WTC11 (cell line): Measurements from ENCODE around the gene TNFSF13B. TPM values are rescaled to one million over a fixed set of nuclear protein-coding genes. Genes with fewer than 3 reads are reported as not detected.

Experiments
- ATAC-seq: fragments of 200-7000 bp; cut with Tn5 transposase; 2 replicates; pipeline ENCODE4 v1.10.0; 2021; ENCODE audit warnings: mild to moderate bottlenecking, moderate library complexity
- CTCF ChIA-PET: fragments of 300-600 bp; sonication (Branson Sonifier 250); formaldehyde crosslinking; loops from one replicate; lab custom pipeline; 2021; ENCODE audit warnings: antibody characterized with exemption; lab: Charles Lee
- POLR2A ChIA-PET: fragments of 350-600 bp; sonication (Branson Sonifier 250); formaldehyde crosslinking; loops from one replicate; lab custom pipeline; 2021; ENCODE audit warnings: antibody characterized with exemption; lab: Charles Lee
- DNase-seq: peaks from one replicate; pipeline ENCODE4 v3.0.0; 2021; ENCODE audit warnings: low spot score
- H3K27ac Mint-ChIP-seq: 2 replicates; pipeline ENCODE4 v1.8.0; 2021; ENCODE audit warnings: mixed read lengths
- H3K27me3 Mint-ChIP-seq: 2 replicates; pipeline ENCODE4 v1.8.0; 2021; ENCODE audit warnings: low read depth, mild to moderate bottlenecking, moderate library complexity, mixed read lengths
- H3K36me3 Mint-ChIP-seq: 2 replicates; pipeline ENCODE4 v1.8.0; 2021; ENCODE audit warnings: mixed read lengths
- H3K4me1 Mint-ChIP-seq: 2 replicates; pipeline ENCODE4 v1.8.0; 2022; ENCODE audit warnings: mixed read lengths
- H3K4me3 Mint-ChIP-seq: 2 replicates; pipeline ENCODE4 v1.8.0; 2021; ENCODE audit warnings: mild to moderate bottlenecking, moderate library complexity, mixed read lengths
- H3K9me3 Mint-ChIP-seq: 2 replicates; pipeline ENCODE4 v1.8.0; 2021; ENCODE audit warnings: mixed read lengths
- ATF2 ChIP-seq: sonication (generic); formaldehyde crosslinking; IDR thresholded peaks from 2 replicates; pipeline ENCODE4 v1.8.1; 2022; ENCODE audit warnings: low read depth, missing genetic modification reagents, borderline replicate concordance
- E2F5 ChIP-seq: sonication (generic); formaldehyde crosslinking; IDR thresholded peaks from 2 replicates; pipeline ENCODE4 v1.8.1; 2022; ENCODE audit warnings: mild to moderate bottlenecking, moderate library complexity, missing genetic modification reagents
- EMX1 ChIP-seq: fragments of 250-450 bp; sonication (Bioruptor Pico); IDR thresholded peaks from 2 replicates; pipeline ENCODE4 v1.8.0; 2021; ENCODE audit warnings: mild to moderate bottlenecking
- FOXK1 ChIP-seq: sonication (generic); formaldehyde crosslinking; IDR thresholded peaks from 2 replicates; pipeline ENCODE4 v1.8.0; 2022; ENCODE audit warnings: mild to moderate bottlenecking, moderate library complexity, missing genetic modification reagents
- GABPB1 ChIP-seq: sonication (generic); formaldehyde crosslinking; IDR thresholded peaks from 2 replicates; pipeline ENCODE4 v1.8.1; 2023; ENCODE audit warnings: mild to moderate bottlenecking, missing genetic modification reagents
- HMGA2 ChIP-seq: fragments of 250-450 bp; sonication (Bioruptor Pico); IDR thresholded peaks from 2 replicates; pipeline ENCODE4 v1.4.0; 2021; ENCODE audit warnings: mild to moderate bottlenecking, moderate library complexity
- IRF1 ChIP-seq: sonication (generic); formaldehyde crosslinking; IDR thresholded peaks from 2 replicates; pipeline ENCODE4 v1.8.0; 2023; ENCODE audit warnings: missing genetic modification reagents
- JUN ChIP-seq: sonication (generic); formaldehyde crosslinking; IDR thresholded peaks from 2 replicates; pipeline ENCODE4 v1.8.0; 2023; ENCODE audit warnings: mild to moderate bottlenecking, missing genetic modification reagents
- MXD4 ChIP-seq: fragments of 250-450 bp; sonication (Bioruptor Pico); IDR thresholded peaks from 2 replicates; pipeline ENCODE4 v1.8.0; 2021; ENCODE audit warnings: mild to moderate bottlenecking, moderate library complexity, borderline replicate concordance
- PRDM15 ChIP-seq: sonication (generic); formaldehyde crosslinking; IDR thresholded peaks from 2 replicates; pipeline ENCODE4 v1.8.0; 2022; ENCODE audit warnings: missing genetic modification reagents
- SP1 ChIP-seq: sonication (generic); formaldehyde crosslinking; conservative IDR thresholded peaks from 2 replicates; pipeline ENCODE4 v1.8.1; 2022; ENCODE audit warnings: missing genetic modification reagents
- TCF7 ChIP-seq: sonication (generic); formaldehyde crosslinking; IDR thresholded peaks from 2 replicates; pipeline ENCODE4 v1.8.0; 2022; ENCODE audit warnings: mild to moderate bottlenecking, low read depth, missing genetic modification reagents, moderate library complexity
- ZNF281 ChIP-seq: sonication (generic); formaldehyde crosslinking; IDR thresholded peaks from 2 replicates; pipeline ENCODE4 v1.8.0; 2023; ENCODE audit warnings: mild to moderate bottlenecking, missing genetic modification reagents
- ZNF416 ChIP-seq: fragments of 250-450 bp; sonication (Bioruptor Pico); IDR thresholded peaks from 2 replicates; pipeline ENCODE4 v1.9.0; 2021; ENCODE audit warnings: mild to moderate bottlenecking, inconsistent platforms
- ZNF425 ChIP-seq: fragments of 250-450 bp; sonication (Bioruptor Pico); conservative IDR thresholded peaks from 2 replicates; pipeline ENCODE4 v1.9.0; 2021; ENCODE audit warnings: mild to moderate bottlenecking
- ZNF532 ChIP-seq: fragments of 250-450 bp; sonication (Bioruptor Pico); IDR thresholded peaks from 2 replicates; pipeline ENCODE4 v1.9.0; 2021; ENCODE audit warnings: mild to moderate bottlenecking, borderline replicate concordance
- ZNF671 ChIP-seq: fragments of 250-450 bp; sonication (Bioruptor Pico); IDR thresholded peaks from 2 replicates; pipeline ENCODE4 v1.8.0; 2021; ENCODE audit warnings: mild to moderate bottlenecking
- total RNA-seq: library from RNA; stranded (reverse); gene quantifications from 3 replicates; pipeline ENCODE4 v1.2.3, GENCODE V29; 2021

Gene TNFSF13B
- total RNA-seq, 1 experiment from 2014 or later: 0.39 TPM

GRCh38 chr13:108304170-108305016, 34.9 kb downstream of the TNFSF13B start:
- Mint-ChIP-seq H3K4me1 (no peaks in the 10 kb centered on the region), H3K9me3 (peaks cover 7% of the 10 kb centered on the region), H3K4me3 (no peak overlapping the region), H3K27ac (no peak overlapping the region), H3K36me3 (no peaks in the 10 kb centered on the region), H3K27me3 (no peaks in the 10 kb centered on the region)
- DNase-seq (no peak), ATAC-seq (no peak)
- CTCF ChIA-PET: no interaction called here
- TF ChIP-seq GABPB1 (no peak), E2F5 (CRISPR knock-in tag) (no peak), MXD4 (no peak), ATF2 (no peak), JUN (CRISPR knock-in tag) (no peak), SP1 (CRISPR knock-in tag) (no peak), HMGA2 (CRISPR knock-in tag) (no peak), EMX1 (CRISPR knock-in tag) (no peak), ZNF281 (CRISPR knock-in tag) (no peak), ZNF671 (CRISPR knock-in tag) (no peak), PRDM15 (CRISPR knock-in tag) (no peak), IRF1 (no peak), FOXK1 (CRISPR knock-in tag) (no peak), ZNF425 (no peak), ZNF416 (CRISPR knock-in tag) (no peak), ZNF532 (no peak), TCF7 (CRISPR knock-in tag) (no peak)
- POLR2A ChIA-PET: no interaction called here
